ENCODE data around the gene KRTAP2-1. TPM values are rescaled to one million over a fixed set of nuclear protein-coding genes. Genes with fewer than 3 reads are reported as not detected.

KRTAP2-1 gene
- total and polyA plus RNA-seq, 2 experiments from 2014 or later: not detected

DNA sequence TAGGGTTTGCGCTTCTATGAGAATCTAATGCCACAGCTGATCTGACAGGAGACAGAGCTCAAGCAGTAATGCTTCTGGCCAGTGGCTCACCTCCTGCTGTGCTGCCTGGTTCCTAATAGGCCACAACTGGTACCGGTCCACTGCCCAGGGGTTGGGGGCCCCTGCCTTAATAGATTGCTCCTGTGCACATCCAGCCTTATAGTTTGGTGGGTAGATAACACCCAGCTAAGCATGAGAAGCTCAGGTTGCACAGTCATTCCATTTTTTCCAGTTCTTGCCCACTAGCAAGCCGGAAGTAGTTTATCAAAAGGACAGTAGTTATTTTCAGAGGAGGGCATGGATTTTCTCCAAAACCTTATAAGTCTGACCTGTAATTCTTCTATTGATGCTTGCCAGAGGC, 27.7 kb downstream of the KRTAP2-1 start (continued):
- TF ChIP-seq ZNF462 (CRISPR knock-in tag; IDR thresholded peaks at IDR 0.05) (no peak), STAT1 (IDR thresholded peaks at IDR 0.05; ENCODE audit: unreplicated experiment) (no peak), EZH2phosphoT487 (IDR thresholded peaks at IDR 0.05; ENCODE audit: unreplicated experiment) (no peak), ETS1 (IDR thresholded peaks at IDR 0.05) (no peak), EZH2 (IDR thresholded peaks at IDR 0.05; ENCODE audit: low read depth, unreplicated experiment) (no peak), CREB1 (CRISPR knock-in tag; IDR thresholded peaks at IDR 0.05; ENCODE audit: low read depth) (no peak), POLR2AphosphoS5 (IDR thresholded peaks at IDR 0.05; ENCODE audit: low read depth) (no peak), ZNF331 (CRISPR knock-in tag; IDR thresholded peaks at IDR 0.05; ENCODE audit: low read depth) (no peak), NANOG (IDR thresholded peaks at IDR 0.05; ENCODE audit: borderline replicate concordance) (no peak)

- H2AFZ ChIP-seq: peak overlapping the region; percentile 52; the same call in 1 of the 2 replicates
- no peak for TF ChIP-seq EZH2phosphoT487 (IDR thresholded peaks at IDR 0.05; ENCODE audit: unreplicated experiment)
- TF ChIP-seq ZNF331 (CRISPR knock-in tag; IDR thresholded peaks at IDR 0.05; ENCODE audit: low read depth): no peak
- no peak for TF ChIP-seq CREB1 (CRISPR knock-in tag; IDR thresholded peaks at IDR 0.05; ENCODE audit: low read depth)
- no peak for TF ChIP-seq ZNF114 (CRISPR knock-in tag; IDR thresholded peaks at IDR 0.05)
- TF ChIP-seq, protein P1, sequence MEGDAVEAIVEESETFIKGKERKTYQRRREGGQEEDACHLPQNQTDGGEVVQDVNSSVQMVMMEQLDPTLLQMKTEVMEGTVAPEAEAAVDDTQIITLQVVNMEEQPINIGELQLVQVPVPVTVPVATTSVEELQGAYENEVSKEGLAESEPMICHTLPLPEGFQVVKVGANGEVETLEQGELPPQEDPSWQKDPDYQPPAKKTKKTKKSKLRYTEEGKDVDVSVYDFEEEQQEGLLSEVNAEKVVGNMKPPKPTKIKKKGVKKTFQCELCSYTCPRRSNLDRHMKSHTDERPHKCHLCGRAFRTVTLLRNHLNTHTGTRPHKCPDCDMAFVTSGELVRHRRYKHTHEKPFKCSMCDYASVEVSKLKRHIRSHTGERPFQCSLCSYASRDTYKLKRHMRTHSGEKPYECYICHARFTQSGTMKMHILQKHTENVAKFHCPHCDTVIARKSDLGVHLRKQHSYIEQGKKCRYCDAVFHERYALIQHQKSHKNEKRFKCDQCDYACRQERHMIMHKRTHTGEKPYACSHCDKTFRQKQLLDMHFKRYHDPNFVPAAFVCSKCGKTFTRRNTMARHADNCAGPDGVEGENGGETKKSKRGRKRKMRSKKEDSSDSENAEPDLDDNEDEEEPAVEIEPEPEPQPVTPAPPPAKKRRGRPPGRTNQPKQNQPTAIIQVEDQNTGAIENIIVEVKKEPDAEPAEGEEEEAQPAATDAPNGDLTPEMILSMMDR (conservative IDR thresholded peaks at IDR 0.05; ENCODE audit: low read depth in 2 of 2): no peak
- no peak for TF ChIP-seq POLR2AphosphoS5 (IDR thresholded peaks at IDR 0.05; ENCODE audit: low read depth)
- TF ChIP-seq NANOG (IDR thresholded peaks at IDR 0.05; ENCODE audit: borderline replicate concordance): no peak
Measured at GRCh38 chr17:41018541-41018940, 28.6 kb downstream of the KRTAP2-1 start.

More at GRCh38 chr17:41018541-41018940, 28.6 kb downstream of the KRTAP2-1 start:
- Histone ChIP-seq H3F3A (replicated peaks; ENCODE audit: low read depth) (no peaks in the 10 kb centered on the region), H3K4me1 (ENCODE audit: insufficient read depth) (no peaks in the 10 kb centered on the region), H3K27me3 (ENCODE audit: insufficient read depth) (no peaks in the 10 kb centered on the region), H4K20me1 (replicated peaks; ENCODE audit: insufficient read depth) (no peaks in the 10 kb centered on the region), H3K4me2 (no peak overlapping the region), H3K9me2 (ENCODE audit: insufficient read depth) (no peaks in the 10 kb centered on the region), H3K4me3 (no peak overlapping the region), H3K36me3 (ENCODE audit: insufficient read depth) (no peaks in the 10 kb centered on the region), H3K79me2 (replicated peaks; ENCODE audit: insufficient read depth) (no peaks in the 10 kb centered on the region), H3K27ac (ENCODE audit: low read depth) (no peak overlapping the region)
- Mint-ChIP-seq H3K9me3 (no peaks in the 10 kb centered on the region), H3K4me1 (no peaks in the 10 kb centered on the region), H3K36me3 (ENCODE audit: low read depth) (no peaks in the 10 kb centered on the region), H3K27me3 (ENCODE audit: insufficient read depth, low read depth, poor library complexity) (no peaks in the 10 kb centered on the region), H3K27ac (peak overlapping the region; percentile 32; the same call in 1 of the 2 replicates), H3K4me3 (no peak overlapping the region)
- ATAC-seq: no peak
- no peak for DNase-seq (ENCODE audit: low spot score)

Data from GM23338 (cell line).